B cell (primary cell): Measurements from ENCODE around the gene BLOC1S1. TPM values are rescaled to one million over a fixed set of nuclear protein-coding genes. Genes with fewer than 3 reads are reported as not detected.

Experiments used
- ATAC-seq: fragments of 200-7000 bp; cut with Tn5 transposase; one replicate; pipeline ENCODE4 v1.10.0; 2021; ENCODE audit warnings: low read depth, mild to moderate bottlenecking, moderate number of reproducible peaks, moderate library complexity
- CTCF ChIA-PET: fragments of 350-600 bp; sonication (Branson Sonifier 250); formaldehyde crosslinking; loops from one replicate; lab custom pipeline; 2021; ENCODE audit warnings: antibody characterized with exemption, inconsistent platforms; lab: Charles Lee
- POLR2A ChIA-PET: fragments of 350-600 bp; sonication (Branson Sonifier 250); formaldehyde crosslinking; loops from one replicate; lab custom pipeline; 2021; ENCODE audit warnings: antibody characterized with exemption; lab: Charles Lee
- DNase-seq: peaks from one replicate; pipeline ENCODE4 v3.0.0; 2013
- H2AFZ ChIP-seq: 2 replicates; pipeline ENCODE4 v1.6.1; 2012; ENCODE audit warnings: mild to moderate bottlenecking, low read depth, low read length; ENCODE audit not compliant: insufficient read depth, poor library complexity, severe bottlenecking
- H3K27ac ChIP-seq, 2 donors: 1 replicate in 1 of 2; 2 replicates in 1 of 2; pipeline ENCODE4 v1.5.1; 2012 to 2013; ENCODE audit warnings: low read length in 2 of 2, mild to moderate bottlenecking in 2 of 2, moderate library complexity in 1 of 2
- H3K27me3 ChIP-seq, 4 experiments: fragments of 200-600 bp in 1 of 4; sonication (generic) in 1 of 4; replicated peaks in 1 of 4; 1 replicate in 2 of 4; 2 replicates in 2 of 4; pipeline versions ENCODE4 v1.6.1 to v1.7.0; 2013 to 2016; ENCODE audit warnings: low read length in 3 of 4, mild to moderate bottlenecking in 2 of 4, mixed read lengths in 1 of 4, moderate library complexity in 1 of 4; ENCODE audit not compliant: insufficient read depth in 4 of 4, control insufficient read depth in 3 of 4; ENCODE audit errors: control extremely low read depth in 1 of 4
- H3K36me3 ChIP-seq, 2 experiments: replicated peaks in 1 of 2; 1 replicate in 1 of 2; 2 replicates in 1 of 2; pipeline versions ENCODE4 v1.6.1 to v1.7.1; 2013; ENCODE audit warnings: low read length in 1 of 2; ENCODE audit not compliant: insufficient read depth in 2 of 2, control insufficient read depth in 1 of 2; ENCODE audit errors: control extremely low read depth in 1 of 2, extremely low read depth in 1 of 2
- H3K4me1 ChIP-seq, 2 donors: fragments of 200-600 bp in 1 of 2; sonication (generic) in 1 of 2; 1 replicate in 1 of 2; 2 replicates in 1 of 2; pipeline versions ENCODE4 v1.5.1 to v1.6.1; 2013 to 2017; ENCODE audit warnings: low read length in 2 of 2; ENCODE audit not compliant: control insufficient read depth in 2 of 2, insufficient read depth in 2 of 2
- H3K4me2 ChIP-seq: replicated peaks from 2 replicates; pipeline ENCODE3; 2012; ENCODE audit warnings: mild to moderate bottlenecking, low read depth, low read length; ENCODE audit not compliant: poor library complexity, severe bottlenecking
- H3K4me3 ChIP-seq, 5 experiments: fragments of 200-600 bp in 1 of 5; sonication (generic) in 1 of 5; 1 replicate in 3 of 5; 2 replicates in 2 of 5; pipeline versions ENCODE4 v1.5.1 to v1.7.0; 2011 to 2016; ENCODE audit warnings: low read length in 4 of 5, mild to moderate bottlenecking in 4 of 5, low read depth in 2 of 5, control low read depth in 1 of 5, moderate library complexity in 1 of 5; ENCODE audit not compliant: insufficient read depth in 1 of 5; ENCODE audit errors: control extremely low read depth in 1 of 5, extremely low read depth in 1 of 5
- H3K79me2 ChIP-seq: fragments of 200-600 bp; sonication (generic); one replicate; pipeline ENCODE4 v1.6.0; 2016; ENCODE audit warnings: low read length; ENCODE audit not compliant: control insufficient read depth, insufficient read depth
- H3K9ac ChIP-seq: fragments of 200-600 bp; sonication (generic); 2 replicates; pipeline ENCODE4 v1.6.1; 2017; ENCODE audit warnings: mild to moderate bottlenecking, low read length, moderate library complexity
- H3K9me3 ChIP-seq, 3 donors: one replicate each; pipeline versions ENCODE4 v1.6.1 to v1.7.1; 2013; ENCODE audit warnings: low read length in 2 of 3; ENCODE audit not compliant: control insufficient read depth in 2 of 3, insufficient read depth in 1 of 3; ENCODE audit errors: control extremely low read depth in 1 of 3
- H4K20me1 ChIP-seq: 2 replicates; pipeline ENCODE4 v1.6.0; 2012; ENCODE audit warnings: mild to moderate bottlenecking, low read length; ENCODE audit not compliant: insufficient read depth, control insufficient read depth, poor library complexity, severe bottlenecking
- H3K27ac Mint-ChIP-seq: one replicate; pipeline ENCODE4 v1.8.0; 2021; ENCODE audit warnings: mixed read lengths
- H3K27me3 Mint-ChIP-seq: one replicate; pipeline ENCODE4 v1.8.0; 2021; ENCODE audit warnings: mixed read lengths
- H3K4me1 Mint-ChIP-seq: one replicate; pipeline ENCODE4 v1.8.0; 2021; ENCODE audit warnings: mixed read lengths
- H3K4me3 Mint-ChIP-seq: one replicate; pipeline ENCODE4 v1.8.0; 2021; ENCODE audit warnings: mixed read lengths
- H3K9me3 Mint-ChIP-seq: one replicate; pipeline ENCODE4 v1.8.0; 2022; ENCODE audit warnings: mixed read lengths; ENCODE audit not compliant: insufficient read depth
- CTCF ChIP-seq: fragments of 200-600 bp; IDR thresholded peaks from one replicate; pipeline ENCODE4 v1.8.0; 2022; ENCODE audit warnings: antibody characterized with exemption, mild to moderate bottlenecking
- EZH2 ChIP-seq: IDR thresholded peaks from 2 replicates; pipeline ENCODE4 v1.6.1; 2012; ENCODE audit warnings: borderline replicate concordance, low read depth, mild to moderate bottlenecking, moderate library complexity, low read length; ENCODE audit not compliant: insufficient read depth, poor library complexity, severe bottlenecking
- WGBS: methylation state at CpG from one replicate; pipeline ENCODE4 v1.1.5; 2013; ENCODE audit warnings: missing lambda C conversion rate; ENCODE audit not compliant: insufficient coverage; 5-methylcytosine and 5-hydroxymethylcytosine counted together
- intact Hi-C: fragments of 100-400 bp; cut with micrococcal nuclease; formaldehyde crosslinking; loops from one replicate; pipeline ENCODE4 v1.10.0; 2022
- polyA plus RNA-seq: library from polyadenylated mRNA; depleted of rRNA; stranded (reverse); fragments of >200 nt; gene quantifications from 2 replicates; pipeline ENCODE4 v1.2.3, GENCODE V29; 2012
- total RNA-seq, 2 donors: library from RNA; stranded (reverse); fragments of 120-200 nt in 1 of 2; gene quantifications; 1 replicate in 1 of 2; 2 replicates in 1 of 2; pipeline versions ENCODE4 v1.2.3 to v1.2.4, GENCODE V29; 2013 to 2022

The BLOC1S1 gene
- total and polyA plus RNA-seq, 2 donors (not counting 1 experiment from before 2014, with no cell fraction given), result 71.1 to 229 TPM

DNA sequence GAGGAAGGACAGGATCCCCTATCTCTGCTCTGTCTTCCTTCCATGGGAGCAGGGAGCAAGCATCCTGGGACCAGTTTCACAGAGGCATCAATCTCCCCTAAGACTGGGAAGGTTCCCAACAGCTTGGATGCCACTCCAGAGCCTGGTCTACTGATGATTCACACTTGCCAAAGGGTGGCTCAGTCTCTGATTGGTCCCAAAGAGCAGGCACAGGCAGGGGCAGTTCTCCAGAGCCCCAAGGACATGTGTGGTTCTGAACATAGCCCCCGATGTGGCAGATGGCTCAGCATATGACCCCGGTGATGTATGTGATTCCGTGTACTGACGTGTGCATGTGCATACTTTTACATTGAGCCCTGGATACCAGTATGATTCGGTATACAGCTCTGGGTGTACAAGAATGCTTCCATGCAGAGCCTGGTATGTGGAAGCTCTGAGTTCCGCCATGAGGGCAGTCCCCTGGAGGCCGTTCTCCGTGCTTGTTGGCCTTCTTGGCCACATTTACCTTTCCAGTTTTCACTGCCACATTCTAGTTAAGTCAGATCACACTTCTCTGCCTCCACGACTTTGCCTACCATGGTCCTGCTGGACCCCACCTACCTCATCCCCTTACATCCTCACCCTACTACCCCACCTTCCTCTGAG lies 29.4 kb upstream of the BLOC1S1 start:
- no peaks in the 10 kb centered on the region for H3K36me3 ChIP-seq
- H3K4me2 ChIP-seq, result no peak overlapping the region
- ChIA-PET POLR2A (interaction anchor here (0.7 kb wide), 1 partner anchor 488 kb away, joined by 5 read pairs; no protein-coding TSS in a partner anchor), CTCF (interaction anchor here (0.7 to 3.5 kb wide), 2 partner anchors 30 to 103 kb away, joined by 3 to 9 read pairs; no protein-coding TSS in a partner anchor)
- H3K4me1 ChIP-seq, result peaks cover 23 to 37% of the 10 kb centered on the region in 2 donors
- Mint-ChIP-seq H3K27me3 (no peaks in the 10 kb centered on the region), H3K4me1 (peaks cover 29% of the 10 kb centered on the region), H3K27ac (no peak overlapping the region), H3K4me3 (no peak overlapping the region), H3K9me3 (no peaks in the 10 kb centered on the region)
- no peaks in the 10 kb centered on the region for H3K79me2 ChIP-seq
- H3K4me3 ChIP-seq, result no peak overlapping the region
- no peak overlapping the region for H3K27ac ChIP-seq
- no peak overlapping the region for H2AFZ ChIP-seq
- H3K9ac ChIP-seq, result no peak overlapping the region
- no peaks in the 10 kb centered on the region for H3K27me3 ChIP-seq
- WGBS, result 90% methylated on average over 9 of the region's 9 CpGs
- ATAC-seq (no peak), DNase-seq (no peak)
- no peaks in the 10 kb centered on the region for H3K9me3 ChIP-seq
- TF ChIP-seq CTCF (no peak), EZH2 (no peak)
- intact Hi-C loops, result no loop called here
- no peaks in the 10 kb centered on the region for H4K20me1 ChIP-seq

DNA sequence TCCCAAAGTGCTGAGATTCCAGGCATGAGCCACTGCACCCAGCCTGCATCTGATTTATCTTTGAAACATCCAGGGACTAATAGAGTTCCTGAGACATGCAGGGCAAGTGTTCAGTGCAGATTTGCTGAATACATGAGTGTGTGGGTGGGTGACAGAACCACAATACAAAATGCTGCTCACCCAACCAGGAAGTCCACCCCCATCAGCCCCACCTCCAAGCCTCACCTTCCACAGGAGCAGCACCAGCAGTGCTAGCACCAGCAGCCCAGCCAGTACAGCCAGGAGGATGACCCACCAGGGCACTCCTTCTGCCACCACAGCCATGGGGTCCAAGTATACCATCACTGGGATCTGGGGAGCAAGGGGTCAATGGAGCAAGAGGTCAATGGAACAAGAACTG lies 28.1 kb upstream of the BLOC1S1 start:
- ATAC-seq, result no peak
- Histone ChIP-seq H3K9ac (no peak overlapping the region), H2AFZ (no peak overlapping the region), H4K20me1 (no peaks in the 10 kb centered on the region), H3K27me3 (no peaks in the 10 kb centered on the region), H3K4me3 (no peak overlapping the region), H3K79me2 (no peaks in the 10 kb centered on the region), H3K4me2 (no peak overlapping the region), H3K27ac (no peak overlapping the region), H3K4me1 (peaks cover 10 to 24% of the 10 kb centered on the region in 2 donors), H3K9me3 (no peaks in the 10 kb centered on the region), H3K36me3 (no peaks in the 10 kb centered on the region)
- intact Hi-C loops, result no loop called here
- ChIA-PET CTCF (interaction anchor here (3.5 kb wide), 1 partner anchor 31 kb away, joined by 9 read pairs; no protein-coding TSS in a partner anchor), POLR2A (no interaction called here)
- Mint-ChIP-seq H3K4me1 (peaks cover 18% of the 10 kb centered on the region), H3K27me3 (no peaks in the 10 kb centered on the region), H3K9me3 (no peaks in the 10 kb centered on the region), H3K27ac (no peak overlapping the region), H3K4me3 (no peak overlapping the region)
- no peak for DNase-seq
- TF ChIP-seq CTCF (no peak), EZH2 (no peak)
